K562 (cell line): ENCODE data around the gene WWC2. TPM values are rescaled to one million over a fixed set of nuclear protein-coding genes. Genes with fewer than 3 reads are reported as not detected.

Source experiments
- ATAC-seq: fragments of 200-7000 bp; cut with Tn5 transposase; 3 replicates; pipeline ENCODE4 v1.9.1; 2020; ENCODE audit warnings: moderate library complexity
- BruUV-seq: library from RNA; stranded (reverse); fragments of 400-500 nt; replicated peaks from 2 replicates; lab custom pipeline; 2021; lab: Mats Ljungman, UMichigan
- CTCF ChIA-PET: fragments of 300-600 bp; formaldehyde crosslinking; extraction: SDS; loops from one replicate; lab custom pipeline; 2021; ENCODE audit warnings: low intra/inter-chr PET ratio; lab: Yijun Ruan, JAX
- POLR2A ChIA-PET: fragments of 300-600, 350-650 bp; sonication (Branson Sonifier 250); formaldehyde crosslinking; extraction: SDS; loops from one replicate; lab custom pipeline; 2021; ENCODE audit warnings: antibody characterized with exemption, inconsistent platforms; lab: Yijun Ruan, JAX
- DNase-seq, 4 experiments: peaks; one replicate each; pipeline versions ENCODE4 v3.0.0 to v3.0.0-alpha.2; 2011 to 2018; ENCODE audit warnings: low spot score in 3 of 4, mixed read lengths in 3 of 4; ENCODE audit errors: extremely low read depth in 1 of 4
- FAIRE-seq: peaks from 2 replicates; lab custom pipeline; 2011; peaks lifted over from hg19 to GRCh38; lab: Jason Lieb, UNC
- H2AFZ ChIP-seq: 2 replicates; pipeline ENCODE4 v1.6.0; 2011; ENCODE audit warnings: low read depth, low read length, control low read depth, inconsistent platforms
- H3K27ac ChIP-seq: fragments of 200-600 bp; 3 replicates; pipeline ENCODE4 v1.8.0; 2011; ENCODE audit warnings: low read depth, mild to moderate bottlenecking, control low read depth, inconsistent platforms, low read length, moderate library complexity, mixed read lengths; ENCODE audit errors: extremely low read depth
- H3K27me3 ChIP-seq, 2 experiments: fragments of 300-600 bp in 1 of 2; 2 replicates in 1 of 2; 3 replicates in 1 of 2; pipeline versions ENCODE4 v1.6.0 to v1.8.0; 2011; ENCODE audit warnings: inconsistent platforms in 2 of 2, low read length in 2 of 2, mild to moderate bottlenecking in 1 of 2, mixed read lengths in 1 of 2, moderate library complexity in 1 of 2; ENCODE audit not compliant: control insufficient read depth in 2 of 2, insufficient read depth in 2 of 2
- H3K36me3 ChIP-seq: fragments of 300-600 bp; 3 replicates; pipeline ENCODE4 v1.8.0; 2011; ENCODE audit warnings: mild to moderate bottlenecking, low read length, inconsistent platforms; ENCODE audit not compliant: control insufficient read depth, insufficient read depth
- H3K4me1 ChIP-seq, 2 experiments: fragments of 200-600 bp in 1 of 2; replicated peaks in 1 of 2; 2 replicates in 1 of 2; 3 replicates in 1 of 2; pipeline versions ENCODE4 v1.5.1 to v1.8.0; 2011; ENCODE audit warnings: inconsistent platforms in 2 of 2, low read length in 2 of 2, mild to moderate bottlenecking in 1 of 2, mixed read lengths in 1 of 2, moderate library complexity in 1 of 2; ENCODE audit not compliant: control insufficient read depth in 2 of 2, insufficient read depth in 2 of 2
- H3K4me2 ChIP-seq: 2 replicates; pipeline ENCODE4 v1.6.1; 2011; ENCODE audit warnings: low read length, control low read depth, inconsistent platforms, mixed read lengths; ENCODE audit not compliant: insufficient read depth
- H3K4me3 ChIP-seq: fragments of 200-600 bp; sonication (generic), shearing (Covaris generic); 2 replicates; pipeline ENCODE4 v1.5.1; 2016; ENCODE audit warnings: control low read depth, inconsistent platforms
- H3K79me2 ChIP-seq: fragments of 200-600 bp; 3 replicates; pipeline ENCODE4 v1.8.0; 2011; ENCODE audit warnings: low read length, inconsistent platforms; ENCODE audit not compliant: control insufficient read depth, insufficient read depth
- H3K9ac ChIP-seq, 2 experiments: 2 replicates each; pipeline versions ENCODE4 v1.6.0 to v1.6.1; 2011; ENCODE audit warnings: low read depth in 2 of 2, low read length in 2 of 2, control low read depth in 1 of 2, inconsistent platforms in 1 of 2, mild to moderate bottlenecking in 1 of 2, mixed read lengths in 1 of 2; ENCODE audit not compliant: insufficient read depth in 1 of 2
- H3K9me1 ChIP-seq: one replicate; pipeline ENCODE4 v1.6.0; 2011; ENCODE audit warnings: inconsistent platforms, mild to moderate bottlenecking, low read length, moderate library complexity; ENCODE audit not compliant: control insufficient read depth, insufficient read depth
- H3K9me3 ChIP-seq: replicated peaks from 2 replicates; pipeline ENCODE4 v1.5.1; 2011; ENCODE audit warnings: low read depth, low read length, inconsistent platforms; ENCODE audit not compliant: control insufficient read depth, insufficient read depth
- H4K20me1 ChIP-seq: replicated peaks from 2 replicates; pipeline ENCODE4 v1.6.1; 2011; ENCODE audit warnings: low read length, inconsistent platforms, mixed read lengths; ENCODE audit not compliant: control insufficient read depth, insufficient read depth
- CBX5 ChIP-seq: IDR thresholded peaks from 2 replicates; pipeline ENCODE4 v1.6.1; 2014; ENCODE audit warnings: low read depth, borderline replicate concordance
- ELF1 ChIP-seq: fragments of 200-800 bp; sonication (Bioruptor generic); IDR thresholded peaks from 2 replicates; pipeline ENCODE4 v1.6.1; 2016; ENCODE audit warnings: missing genetic modification characterization, missing compliant biosample characterization
- HDAC3 ChIP-seq: fragments of 450-650 bp; IDR thresholded peaks from 2 replicates; pipeline ENCODE4 v1.6.1; 2018; ENCODE audit warnings: borderline replicate concordance, mild to moderate bottlenecking, moderate library complexity; ENCODE audit not compliant: partially characterized antibody
- WGBS: fragments of 100-300 bp; shearing (Covaris generic); methylation state at CpG from one replicate; pipeline ENCODE4 v1.1.6; 2016; ENCODE audit warnings: low coverage, mixed read lengths; ENCODE audit not compliant: insufficient coverage; ENCODE audit errors: missing lambda C conversion rate; 5-methylcytosine and 5-hydroxymethylcytosine counted together
- in situ Hi-C: fragments of 300-500 bp; cut with MboI; formaldehyde crosslinking; loops from 4 replicates; pipeline ENCODE4 v1.15.0; 2018; ENCODE audit warnings: inconsistent platforms, mixed read lengths
- intact Hi-C: fragments of 100-400 bp; cut with micrococcal nuclease; formaldehyde crosslinking; loops from 2 replicates; pipeline ENCODE4 v1.14.2; 2022
- polyA plus RNA-seq, 8 experiments: library from polyadenylated mRNA; depleted of rRNA in 4 of 8; stranded (reverse) in 5 of 8; unstranded in 3 of 8; fragments of >200 nt; fragmentation: Nextera tagmentation in 2 of 8; fragmentation: Illumina TruSeq in 1 of 8; extraction: Ambion mirVana in 2 of 8; extraction: Trizol in 1 of 8; gene quantifications; 2 replicates each; pipeline versions ENCODE4 v1.2.1 to v1.2.3, GENCODE V29; 2011 to 2014; ENCODE audit warnings: inconsistent platforms in 1 of 8, missing spikeins in 1 of 8
- total RNA-seq, 7 experiments: library from RNA; depleted of rRNA in 6 of 7; stranded (reverse); fragments of >200 nt in 6 of 7; fragmentation: Illumina TruSeq in 2 of 7; extraction: Trizol in 2 of 7; gene quantifications; 2 replicates each; pipeline versions ENCODE4 v1.2.1 to v1.2.3, GENCODE V29; 2011 to 2021; ENCODE audit warnings: low replicate concordance in 1 of 7
- TF ChIP-seq, protein P1 (sequence below): fragments of 250-450 bp; sonication (Bioruptor Pico); IDR thresholded peaks from 2 replicates; pipeline ENCODE4 v1.8.0; 2022; ENCODE audit warnings: inconsistent platforms, mild to moderate bottlenecking, moderate library complexity, borderline replicate concordance
- TF ChIP-seq, protein P2 (sequence below): fragments of 450-650 bp; IDR thresholded peaks from 2 replicates; pipeline ENCODE4 v1.7.1; 2018; ENCODE audit warnings: mild to moderate bottlenecking, low read depth; ENCODE audit not compliant: partially characterized antibody
- TF ChIP-seq, protein P3 (sequence below), 2 experiments: fragments of 450-650 bp; formaldehyde crosslinking in 1 of 2; IDR thresholded peaks; 2 replicates each; pipeline versions ENCODE4 v1.4.0 to v1.6.1; 2014 to 2020; ENCODE audit warnings: mild to moderate bottlenecking in 2 of 2, borderline replicate concordance in 1 of 2, low read depth in 1 of 2

WWC2 gene
- total and polyA plus RNA-seq, 9 of the 15 experiments (the other 6 are each of a cell fraction or from before 2014, with no cell fraction given), result 3.7 to 39.4 (median 19.6) TPM

DNA sequence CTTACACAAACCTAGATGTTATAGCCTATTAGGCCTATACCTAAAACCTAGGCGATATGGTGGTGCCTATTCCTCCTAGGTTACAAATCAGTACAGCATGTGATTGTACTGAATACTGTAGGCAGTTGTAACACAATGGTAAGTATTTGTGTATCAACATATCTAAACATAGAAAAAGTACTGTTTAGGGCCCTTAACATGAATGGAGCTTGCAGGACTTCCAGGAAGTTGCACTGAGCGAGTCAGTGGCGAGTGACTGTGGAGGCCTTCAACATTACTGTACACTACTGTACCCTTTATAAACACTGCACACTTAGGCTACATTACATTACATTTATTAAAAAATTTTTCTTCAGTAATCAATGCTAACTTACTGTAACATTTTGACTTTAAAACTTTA is 37.8 kb downstream of the WWC2 start (continued):
- TF ChIP-seq, protein P1, sequence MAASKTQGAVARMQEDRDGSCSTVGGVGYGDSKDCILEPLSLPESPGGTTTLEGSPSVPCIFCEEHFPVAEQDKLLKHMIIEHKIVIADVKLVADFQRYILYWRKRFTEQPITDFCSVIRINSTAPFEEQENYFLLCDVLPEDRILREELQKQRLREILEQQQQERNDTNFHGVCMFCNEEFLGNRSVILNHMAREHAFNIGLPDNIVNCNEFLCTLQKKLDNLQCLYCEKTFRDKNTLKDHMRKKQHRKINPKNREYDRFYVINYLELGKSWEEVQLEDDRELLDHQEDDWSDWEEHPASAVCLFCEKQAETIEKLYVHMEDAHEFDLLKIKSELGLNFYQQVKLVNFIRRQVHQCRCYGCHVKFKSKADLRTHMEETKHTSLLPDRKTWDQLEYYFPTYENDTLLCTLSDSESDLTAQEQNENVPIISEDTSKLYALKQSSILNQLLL (CRISPR knock-in tag), result no peak
- TF ChIP-seq HDAC3 (no peak), CBX5 (no peak), ELF1 (tag) (no peak)
- TF ChIP-seq, protein P2, sequence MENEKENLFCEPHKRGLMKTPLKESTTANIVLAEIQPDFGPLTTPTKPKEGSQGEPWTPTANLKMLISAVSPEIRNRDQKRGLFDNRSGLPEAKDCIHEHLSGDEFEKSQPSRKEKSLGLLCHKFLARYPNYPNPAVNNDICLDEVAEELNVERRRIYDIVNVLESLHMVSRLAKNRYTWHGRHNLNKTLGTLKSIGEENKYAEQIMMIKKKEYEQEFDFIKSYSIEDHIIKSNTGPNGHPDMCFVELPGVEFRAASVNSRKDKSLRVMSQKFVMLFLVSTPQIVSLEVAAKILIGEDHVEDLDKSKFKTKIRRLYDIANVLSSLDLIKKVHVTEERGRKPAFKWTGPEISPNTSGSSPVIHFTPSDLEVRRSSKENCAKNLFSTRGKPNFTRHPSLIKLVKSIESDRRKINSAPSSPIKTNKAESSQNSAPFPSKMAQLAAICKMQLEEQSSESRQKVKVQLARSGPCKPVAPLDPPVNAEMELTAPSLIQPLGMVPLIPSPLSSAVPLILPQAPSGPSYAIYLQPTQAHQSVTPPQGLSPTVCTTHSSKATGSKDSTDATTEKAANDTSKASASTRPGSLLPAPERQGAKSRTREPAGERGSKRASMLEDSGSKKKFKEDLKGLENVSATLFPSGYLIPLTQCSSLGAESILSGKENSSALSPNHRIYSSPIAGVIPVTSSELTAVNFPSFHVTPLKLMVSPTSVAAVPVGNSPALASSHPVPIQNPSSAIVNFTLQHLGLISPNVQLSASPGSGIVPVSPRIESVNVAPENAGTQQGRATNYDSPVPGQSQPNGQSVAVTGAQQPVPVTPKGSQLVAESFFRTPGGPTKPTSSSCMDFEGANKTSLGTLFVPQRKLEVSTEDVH, result no peak

DNA sequence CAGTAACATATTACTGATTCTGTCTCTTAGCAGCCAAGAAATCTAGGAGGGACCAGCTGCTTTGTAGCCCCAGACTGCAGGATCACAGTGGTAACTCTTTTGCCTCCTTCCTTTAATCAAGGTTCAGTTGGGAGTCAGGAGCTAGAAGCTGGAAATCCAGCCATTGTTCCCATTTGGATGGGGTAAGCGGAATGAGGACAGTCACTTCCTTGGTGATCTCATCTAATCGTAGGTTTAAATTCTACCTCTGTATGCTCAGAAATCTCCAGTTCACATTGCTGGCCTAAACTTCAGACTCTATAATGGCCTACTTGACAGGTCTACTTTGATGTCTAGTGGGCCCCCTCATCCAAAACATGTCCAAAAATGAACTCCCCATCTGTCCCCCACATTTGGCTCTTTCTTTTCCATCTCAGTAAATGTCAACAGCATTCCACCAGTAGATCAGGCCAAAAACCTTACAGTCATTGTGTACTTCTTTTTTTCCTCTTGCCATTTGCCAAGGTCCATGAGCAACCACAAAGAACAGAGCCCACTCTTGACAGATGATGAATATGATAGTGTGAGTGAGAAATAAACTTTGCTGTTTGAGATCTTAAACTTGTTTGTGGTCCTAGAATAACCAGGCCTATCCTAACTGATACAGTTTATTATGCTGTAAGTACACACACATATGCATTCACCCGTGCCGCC is 40.1 kb downstream of the WWC2 start:
- H3K9me3 ChIP-seq, result no peaks in the 10 kb centered on the region
- H3K9ac ChIP-seq, result no peak overlapping the region
- ChIA-PET POLR2A (no interaction called here), CTCF (no interaction called here)
- no peak overlapping the region for H3K27ac ChIP-seq
- no peaks in the 10 kb centered on the region for H3K27me3 ChIP-seq
- 87% methylated on average over 4 of the region's 4 CpGs for WGBS
- H3K4me1 ChIP-seq, result peaks cover 0 to 23% of the 10 kb centered on the region in 2 experiments; a peak in 2 of 5 replicates
- FAIRE-seq, result no peak
- in situ Hi-C loops, result no loop called here
- no peak overlapping the region for H3K4me2 ChIP-seq
- H3K4me3 ChIP-seq, result no peak overlapping the region
- no TSS peak for BruUV-seq
- H4K20me1 ChIP-seq, result no peaks in the 10 kb centered on the region
- DNase-seq, result no peak
- H2AFZ ChIP-seq, result no peak overlapping the region
- ATAC-seq, result no peak
- intact Hi-C loops, result no loop called here
- no peaks in the 10 kb centered on the region for H3K9me1 ChIP-seq
- H3K36me3 ChIP-seq, result no peaks in the 10 kb centered on the region
- H3K79me2 ChIP-seq, result peaks cover 24% of the 10 kb centered on the region
- TF ChIP-seq, protein P3, sequence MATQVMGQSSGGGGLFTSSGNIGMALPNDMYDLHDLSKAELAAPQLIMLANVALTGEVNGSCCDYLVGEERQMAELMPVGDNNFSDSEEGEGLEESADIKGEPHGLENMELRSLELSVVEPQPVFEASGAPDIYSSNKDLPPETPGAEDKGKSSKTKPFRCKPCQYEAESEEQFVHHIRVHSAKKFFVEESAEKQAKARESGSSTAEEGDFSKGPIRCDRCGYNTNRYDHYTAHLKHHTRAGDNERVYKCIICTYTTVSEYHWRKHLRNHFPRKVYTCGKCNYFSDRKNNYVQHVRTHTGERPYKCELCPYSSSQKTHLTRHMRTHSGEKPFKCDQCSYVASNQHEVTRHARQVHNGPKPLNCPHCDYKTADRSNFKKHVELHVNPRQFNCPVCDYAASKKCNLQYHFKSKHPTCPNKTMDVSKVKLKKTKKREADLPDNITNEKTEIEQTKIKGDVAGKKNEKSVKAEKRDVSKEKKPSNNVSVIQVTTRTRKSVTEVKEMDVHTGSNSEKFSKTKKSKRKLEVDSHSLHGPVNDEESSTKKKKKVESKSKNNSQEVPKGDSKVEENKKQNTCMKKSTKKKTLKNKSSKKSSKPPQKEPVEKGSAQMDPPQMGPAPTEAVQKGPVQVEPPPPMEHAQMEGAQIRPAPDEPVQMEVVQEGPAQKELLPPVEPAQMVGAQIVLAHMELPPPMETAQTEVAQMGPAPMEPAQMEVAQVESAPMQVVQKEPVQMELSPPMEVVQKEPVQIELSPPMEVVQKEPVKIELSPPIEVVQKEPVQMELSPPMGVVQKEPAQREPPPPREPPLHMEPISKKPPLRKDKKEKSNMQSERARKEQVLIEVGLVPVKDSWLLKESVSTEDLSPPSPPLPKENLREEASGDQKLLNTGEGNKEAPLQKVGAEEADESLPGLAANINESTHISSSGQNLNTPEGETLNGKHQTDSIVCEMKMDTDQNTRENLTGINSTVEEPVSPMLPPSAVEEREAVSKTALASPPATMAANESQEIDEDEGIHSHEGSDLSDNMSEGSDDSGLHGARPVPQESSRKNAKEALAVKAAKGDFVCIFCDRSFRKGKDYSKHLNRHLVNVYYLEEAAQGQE (IDR thresholded peaks at IDR 0.05; ENCODE audit: borderline replicate concordance), result no peak
- TF ChIP-seq, protein P3 (CRISPR knock-in tag; IDR thresholded peaks at IDR 0.05; ENCODE audit: low read depth), result no peak
